ENCODE results near the gene USP15.

- no peak for TF ChIP-seq CTCF (IDR thresholded peaks at IDR 0.05)
- no peak for TF ChIP-seq POLR2A (IDR thresholded peaks at IDR 0.05)
Measured at GRCh38 chr12:62252576-62252975, 7.6 kb upstream of the USP15 start.
